NOMO-1 treated with dmso at 0.1 percent for 144 hours (cell line): Measurements from ENCODE around the gene ZNF580.

Source experiments
- DNase-seq: peaks from one replicate; lab custom pipeline; 2025; ENCODE audit not compliant: unreplicated experiment; lab: John Stamatoyannopoulos, UW

Gene ZNF580

DNA sequence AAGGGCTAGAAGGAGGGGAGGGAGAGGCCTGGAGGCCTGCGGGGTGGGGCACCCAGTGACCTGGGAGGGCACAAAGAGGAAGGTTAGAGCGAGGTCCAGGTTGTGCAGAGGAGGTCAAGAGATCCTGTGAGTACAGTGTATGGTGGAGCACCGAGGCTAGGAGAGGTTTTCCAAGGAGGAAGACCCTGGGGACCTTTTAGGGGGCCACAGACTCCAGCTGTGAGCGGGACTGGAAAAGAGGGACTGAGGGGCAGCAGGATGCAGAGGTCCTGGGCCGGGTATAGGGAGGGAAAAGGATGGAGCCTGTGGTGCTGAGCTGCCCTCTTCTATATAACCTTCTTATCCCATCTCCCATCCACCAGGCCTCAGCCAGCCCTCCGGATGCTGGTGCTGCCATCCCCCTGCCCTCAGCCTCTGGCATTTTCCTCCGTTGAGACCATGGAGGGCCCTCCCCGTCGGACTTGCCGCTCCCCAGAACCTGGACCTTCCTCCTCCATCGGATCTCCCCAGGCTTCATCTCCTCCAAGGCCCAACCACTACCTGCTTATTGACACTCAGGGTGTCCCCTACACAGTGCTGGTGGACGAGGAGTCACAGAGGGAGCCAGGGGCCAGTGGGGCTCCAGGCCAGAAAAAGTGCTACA is 3.5 kb downstream of the ZNF580 start:
- no peak for DNase-seq

DNA sequence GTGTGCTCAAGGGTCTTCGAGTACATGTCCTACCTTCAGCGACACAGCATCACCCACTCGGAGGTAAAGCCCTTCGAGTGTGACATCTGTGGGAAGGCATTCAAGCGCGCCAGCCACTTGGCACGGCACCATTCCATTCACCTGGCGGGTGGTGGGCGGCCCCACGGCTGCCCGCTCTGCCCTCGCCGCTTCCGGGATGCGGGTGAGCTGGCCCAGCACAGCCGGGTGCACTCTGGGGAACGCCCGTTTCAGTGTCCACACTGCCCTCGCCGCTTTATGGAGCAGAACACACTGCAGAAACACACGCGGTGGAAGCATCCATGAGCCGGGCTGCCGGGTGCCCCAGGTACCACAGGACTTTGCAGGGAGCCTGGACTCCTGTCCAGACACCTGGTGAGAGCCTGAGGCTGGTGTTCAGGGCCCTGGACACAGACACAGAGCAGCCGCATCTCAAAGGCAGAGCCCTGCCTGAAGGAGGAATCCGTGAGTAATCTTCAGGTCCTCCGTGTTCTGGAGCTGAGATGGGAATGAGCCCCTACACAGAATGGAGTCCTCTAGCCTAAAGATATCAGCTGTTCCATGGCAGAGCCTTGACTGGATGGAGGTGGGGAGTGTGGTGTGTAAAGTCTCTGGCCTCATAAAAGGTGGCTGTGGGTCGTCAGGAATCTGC is 4.2 kb downstream of the ZNF580 start:
- no peak for DNase-seq

DNA sequence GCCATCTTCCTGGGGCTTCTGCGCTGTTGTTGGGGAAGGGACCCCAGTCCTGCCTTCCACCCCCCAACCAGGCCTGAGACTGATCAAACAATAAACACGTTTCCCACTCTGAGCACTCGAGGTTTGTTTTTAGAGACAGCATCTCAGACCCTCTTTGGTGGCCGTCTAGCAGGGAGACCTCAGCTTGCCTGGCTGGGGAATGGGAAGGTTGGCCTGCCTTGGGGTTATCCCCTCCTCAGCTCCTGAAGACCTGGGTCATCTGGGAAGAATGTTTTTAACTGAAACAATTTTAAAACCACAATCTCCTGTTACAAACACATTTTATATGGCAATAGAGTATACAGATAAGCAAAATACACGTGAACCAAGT is 4.7 kb downstream of the ZNF580 start:
- DNase-seq: no peak

DNA sequence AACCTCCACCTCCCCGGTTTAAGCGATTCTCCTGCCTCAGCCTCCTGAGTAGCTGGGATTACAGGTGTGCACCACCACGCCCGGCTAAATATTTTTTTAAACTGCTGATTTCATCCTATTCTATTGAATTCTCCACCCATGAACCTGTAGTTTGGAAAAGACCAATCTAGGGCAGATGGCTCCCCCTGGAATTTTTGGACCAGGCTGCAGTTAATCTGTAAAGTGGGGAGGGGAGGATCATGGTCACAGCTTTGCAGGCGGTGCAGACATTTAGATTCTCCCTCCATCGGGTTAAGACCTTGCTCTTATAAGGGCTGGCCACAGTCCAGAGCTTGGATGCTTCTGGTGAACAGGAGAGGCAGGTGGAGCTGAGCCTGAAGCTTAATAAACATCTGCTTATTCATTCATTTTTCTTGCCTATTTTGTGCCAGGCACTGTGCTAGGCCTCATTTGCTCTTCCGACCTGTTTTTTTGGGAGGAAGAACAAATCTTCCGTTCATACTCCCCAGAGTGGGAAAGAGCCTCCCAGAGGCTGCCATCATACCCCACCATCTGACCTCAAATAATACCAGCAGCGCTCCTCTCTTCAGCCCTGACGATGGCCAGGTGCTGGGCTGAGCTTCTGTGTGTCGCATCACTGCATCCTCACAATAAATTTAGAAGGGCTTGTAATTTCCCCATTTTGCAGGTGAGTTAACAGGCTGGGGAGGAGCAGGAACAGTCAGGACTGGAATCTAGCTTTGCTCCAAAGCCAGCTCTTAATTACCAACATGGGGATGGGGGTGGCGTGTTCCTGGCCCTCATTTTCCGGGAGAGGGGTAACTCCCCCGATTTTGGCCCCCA is 6.3 kb downstream of the ZNF580 start:
- DNase-seq: no peak

DNA sequence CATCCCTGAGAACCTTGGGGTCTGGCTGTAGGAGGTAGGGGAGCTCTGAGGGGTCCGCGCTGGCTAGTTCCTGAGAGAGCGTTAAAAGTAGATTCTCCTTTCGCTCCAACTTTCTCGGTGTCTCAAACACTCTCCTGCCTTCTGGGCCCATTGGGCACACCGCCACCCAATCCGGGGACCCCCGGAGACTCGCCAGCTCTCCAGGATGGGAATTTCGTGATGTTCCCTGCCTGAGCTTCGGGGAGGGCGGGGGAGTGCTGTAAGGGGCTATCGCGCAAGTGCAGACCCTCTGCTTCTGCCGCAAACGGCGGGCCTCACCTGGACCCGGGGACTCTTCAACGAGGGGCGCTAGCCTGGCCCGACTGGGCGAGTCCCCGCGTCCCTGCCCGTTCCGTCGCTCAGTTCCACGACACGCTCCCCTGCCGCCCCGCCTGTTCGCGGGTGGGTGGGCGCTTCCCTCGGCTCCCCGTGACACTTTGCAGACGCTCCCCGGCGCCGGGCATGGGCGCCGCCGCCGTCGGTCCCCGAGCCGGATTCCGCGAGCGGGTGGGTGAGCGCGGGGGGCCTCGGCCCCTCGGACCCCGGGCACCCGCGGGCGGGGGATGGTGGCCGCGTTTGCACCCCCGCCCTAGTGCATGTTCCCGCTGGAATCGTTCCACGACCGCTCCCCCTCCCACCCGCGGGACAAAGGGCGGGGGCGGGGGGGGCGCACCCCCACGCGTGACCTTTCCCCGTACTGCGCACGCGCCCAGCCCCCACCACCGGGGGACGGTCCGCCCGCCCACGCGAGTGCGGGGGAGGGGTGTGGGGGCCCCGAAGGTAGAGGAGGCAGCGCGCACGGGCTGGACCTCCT is 7.2 kb downstream of the ZNF580 start, which contains the start of gene CCDC106:
Gene CCDC106, plus strand, starts transcription at position 481 of the 853 bp plus-strand sequence. CDS start 835 bp downstream, outside the sequence.
- DNase-seq: no peak

DNA sequence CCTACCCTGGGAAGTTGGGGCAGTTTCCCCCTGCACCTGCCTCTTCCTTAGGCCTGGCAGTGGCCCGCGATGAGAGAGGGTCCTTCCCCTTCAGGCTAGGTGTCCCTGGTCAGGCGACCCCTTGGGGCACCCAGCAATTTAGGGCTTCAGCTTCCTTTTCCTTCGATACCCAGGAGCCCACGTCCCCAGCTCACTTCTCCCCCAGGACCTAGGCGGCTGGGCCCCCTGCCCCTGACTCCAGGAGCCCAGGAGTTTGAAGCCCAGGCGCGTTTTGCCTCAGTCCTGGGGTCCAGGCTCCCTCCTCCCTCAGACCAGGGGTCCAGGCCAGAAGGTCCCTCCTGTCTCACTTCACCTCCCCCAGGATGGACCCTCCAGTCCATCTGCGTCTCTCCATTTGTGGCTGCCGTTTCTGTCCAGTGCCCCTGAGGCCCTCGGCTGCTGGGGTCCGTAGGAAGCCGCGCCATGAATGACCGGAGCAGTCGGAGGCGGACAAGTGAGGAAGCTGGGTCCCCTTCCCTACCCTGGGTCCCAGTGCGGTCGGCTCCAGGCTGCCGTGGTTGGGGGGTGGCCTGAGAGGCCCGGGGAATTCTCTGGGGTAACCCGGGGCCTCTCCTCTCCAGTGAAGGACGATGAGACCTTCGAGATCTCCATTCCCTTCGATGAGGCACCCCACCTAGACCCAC is 7.9 kb downstream of the ZNF580 start:
- DNase-seq: no peak

DNA sequence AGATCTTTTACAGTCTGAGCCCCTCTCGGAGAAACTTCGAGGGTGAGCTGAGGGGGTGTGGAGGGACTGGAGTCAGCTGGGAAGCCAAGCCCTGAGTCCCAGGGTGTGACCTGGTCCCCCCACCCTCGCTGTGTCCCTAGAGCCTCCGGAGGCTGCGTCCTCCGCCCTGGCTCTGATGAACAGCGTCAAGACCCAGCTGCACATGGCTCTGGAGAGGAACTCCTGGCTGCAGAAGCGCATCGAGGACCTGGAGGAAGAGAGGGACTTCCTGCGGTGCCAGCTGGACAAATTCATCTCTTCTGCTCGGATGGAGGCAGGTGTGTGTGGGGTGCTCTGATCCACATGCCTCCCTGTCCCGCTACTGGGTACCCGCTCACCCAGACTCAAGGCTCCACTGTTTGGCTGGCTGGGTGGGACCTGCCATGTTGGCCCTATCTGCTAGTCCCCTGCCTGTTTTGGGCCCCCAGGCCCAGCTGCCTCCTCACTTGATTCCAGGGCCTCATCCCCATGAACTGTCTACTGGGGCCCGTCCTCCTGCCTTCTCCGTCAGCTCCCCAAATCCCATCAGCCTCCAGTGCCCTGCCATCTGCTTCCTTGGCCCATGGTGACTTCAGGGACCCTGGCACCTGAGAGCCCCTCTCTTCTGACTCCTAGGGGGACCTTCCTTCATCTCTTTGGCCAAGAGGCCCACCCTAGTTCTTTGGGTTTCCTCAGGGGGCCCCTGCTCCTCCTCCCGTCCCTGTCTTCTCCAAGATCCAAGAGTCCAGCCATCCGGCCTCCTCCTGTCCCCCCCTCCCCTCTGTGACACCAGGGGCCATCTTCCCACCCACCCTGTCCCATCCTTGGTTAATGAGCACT is 8.7 kb downstream of the ZNF580 start:
- no peak for DNase-seq

DNA sequence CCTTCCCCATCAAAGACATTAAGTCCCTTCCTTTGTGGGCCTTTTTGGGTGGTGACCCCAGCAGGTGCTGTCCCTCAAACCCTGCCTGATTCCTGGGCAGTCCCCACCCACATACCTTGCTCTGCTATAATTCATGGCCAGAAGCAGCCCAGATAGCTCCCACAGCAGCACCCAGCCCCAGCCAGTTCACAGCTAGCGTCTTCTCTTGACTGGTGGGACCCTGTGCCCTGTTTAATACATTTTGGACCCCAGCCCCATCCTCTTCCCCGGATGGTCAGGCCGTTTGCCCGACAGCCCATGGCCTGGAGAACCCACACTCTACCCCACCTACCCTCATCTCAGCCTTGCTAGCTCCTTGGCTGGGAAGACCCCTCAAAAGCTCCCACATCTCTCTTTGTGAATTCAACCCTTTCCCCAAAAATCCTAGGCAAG is 9.3 kb downstream of the ZNF580 start:
- no peak for DNase-seq

DNA sequence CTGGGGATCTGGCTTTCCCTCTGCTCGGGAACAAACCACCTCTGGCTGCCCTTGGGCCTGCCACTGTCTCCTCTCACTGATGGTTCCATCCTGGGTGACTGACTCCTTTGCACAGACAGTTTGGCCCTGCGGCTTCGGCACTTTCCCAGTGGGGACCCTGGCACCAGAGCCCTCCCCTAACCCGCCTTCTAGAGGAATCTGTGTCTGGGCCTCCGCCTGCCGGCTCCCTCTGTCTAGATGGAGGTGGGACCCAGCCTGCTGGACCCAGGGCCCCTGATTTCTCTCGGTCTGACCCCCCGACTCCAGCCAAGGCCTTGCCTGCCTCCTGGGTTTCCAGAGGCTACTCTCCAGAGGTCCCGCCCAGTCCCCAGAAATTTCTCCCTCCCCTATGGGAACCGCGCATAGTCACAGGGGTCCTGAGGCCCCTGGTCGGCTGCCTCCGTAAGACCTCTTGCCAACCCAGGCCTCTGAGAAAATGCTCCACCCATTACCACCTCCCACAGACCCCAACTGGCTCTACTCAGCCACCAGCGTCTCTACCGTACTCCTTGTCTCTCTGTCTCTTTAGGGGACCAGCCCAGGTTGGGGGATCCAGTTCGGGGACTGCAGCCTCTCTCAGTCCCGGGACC is 9.9 kb downstream of the ZNF580 start:
- DNase-seq: no peak

DNA sequence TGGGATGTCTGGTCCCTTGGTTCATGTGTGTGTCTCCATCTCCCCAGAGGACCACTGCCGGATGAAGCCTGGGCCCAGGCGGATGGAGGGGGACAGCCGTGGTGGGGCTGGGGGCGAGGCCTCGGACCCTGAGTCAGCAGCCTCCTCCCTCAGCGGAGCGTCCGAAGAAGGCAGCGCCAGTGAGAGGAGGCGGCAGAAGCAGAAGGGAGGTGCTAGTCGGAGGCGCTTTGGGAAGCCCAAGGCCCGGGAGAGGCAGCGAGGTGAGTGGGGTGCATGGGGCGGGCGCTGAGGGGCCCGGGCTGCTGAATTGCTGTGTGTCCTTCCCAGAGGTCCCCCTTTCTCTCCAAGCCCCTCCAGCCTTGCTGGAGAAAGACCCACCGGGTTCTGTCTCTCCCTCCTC is 10.4 kb downstream of the ZNF580 start:
- DNase-seq: no peak

DNA sequence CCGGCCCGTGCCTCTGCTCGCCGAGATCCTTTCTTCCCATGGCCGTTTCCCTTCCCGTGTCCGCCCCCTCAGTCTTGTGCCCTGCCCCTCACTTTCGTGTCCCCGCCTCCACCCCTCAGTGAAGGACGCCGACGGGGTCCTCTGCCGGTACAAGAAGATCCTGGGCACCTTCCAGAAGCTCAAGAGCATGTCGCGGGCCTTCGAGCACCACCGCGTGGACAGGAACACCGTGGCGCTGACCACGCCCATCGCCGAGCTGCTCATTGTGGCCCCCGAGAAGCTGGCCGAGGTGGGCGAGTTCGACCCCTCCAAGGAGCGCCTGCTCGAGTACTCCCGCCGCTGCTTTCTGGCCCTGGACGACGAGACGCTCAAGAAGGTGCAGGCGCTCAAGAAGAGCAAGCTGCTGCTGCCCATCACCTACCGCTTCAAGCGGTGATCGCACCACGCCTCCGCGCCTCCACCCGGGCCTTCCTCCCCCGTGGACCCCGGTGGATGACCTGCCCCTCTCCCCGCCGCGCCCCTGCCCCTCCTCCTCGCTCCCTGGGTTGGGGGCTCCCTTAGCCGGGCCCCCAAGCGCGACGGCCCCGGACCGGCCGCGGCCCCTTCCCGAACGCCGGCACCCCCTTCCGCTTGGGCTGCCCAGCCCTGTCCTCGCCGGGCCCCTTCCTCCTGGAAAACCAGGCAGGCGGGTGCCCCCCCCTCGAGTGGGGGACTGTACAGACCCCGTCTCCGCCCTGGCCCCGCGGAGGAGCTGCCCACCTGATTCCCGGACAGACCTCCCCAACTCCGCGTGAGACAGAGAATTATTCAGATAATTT is 11.7 kb downstream of the ZNF580 start:
- DNase-seq: no peak

DNA sequence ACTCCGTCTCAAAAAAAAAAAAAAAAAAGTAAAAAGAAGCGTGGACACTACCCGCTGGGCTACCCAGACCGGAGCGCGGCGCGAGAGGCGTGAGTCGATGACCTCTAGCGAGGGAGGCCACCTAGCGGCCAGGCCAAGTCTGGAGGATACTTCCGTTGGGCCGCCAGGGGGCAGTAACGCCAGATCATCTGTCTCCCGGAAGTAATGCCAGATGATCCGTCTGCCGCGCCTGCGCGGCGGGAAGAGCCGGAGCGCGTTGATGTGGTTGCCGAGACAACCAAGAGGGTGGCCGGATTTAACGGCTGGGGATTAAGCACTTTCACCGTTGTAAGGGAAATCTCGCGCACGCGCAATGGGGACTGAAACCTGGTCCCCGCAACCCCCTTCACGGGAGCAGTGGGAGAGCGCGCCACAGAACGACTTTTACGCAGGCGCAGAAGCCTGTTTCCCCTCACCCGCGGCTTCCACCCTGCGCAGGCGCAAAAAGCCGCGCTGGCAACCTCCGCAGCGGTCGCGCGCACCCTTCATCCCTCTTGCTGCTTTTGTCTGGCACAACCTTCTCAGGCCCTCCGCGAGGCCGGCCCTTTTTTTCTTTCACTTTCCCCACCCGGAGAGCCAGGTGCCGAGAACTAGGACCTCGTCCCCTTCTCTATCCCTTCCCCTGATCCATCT is 13.0 kb downstream of the ZNF580 start:
- peak; percentile 96 for DNase-seq

DNA sequence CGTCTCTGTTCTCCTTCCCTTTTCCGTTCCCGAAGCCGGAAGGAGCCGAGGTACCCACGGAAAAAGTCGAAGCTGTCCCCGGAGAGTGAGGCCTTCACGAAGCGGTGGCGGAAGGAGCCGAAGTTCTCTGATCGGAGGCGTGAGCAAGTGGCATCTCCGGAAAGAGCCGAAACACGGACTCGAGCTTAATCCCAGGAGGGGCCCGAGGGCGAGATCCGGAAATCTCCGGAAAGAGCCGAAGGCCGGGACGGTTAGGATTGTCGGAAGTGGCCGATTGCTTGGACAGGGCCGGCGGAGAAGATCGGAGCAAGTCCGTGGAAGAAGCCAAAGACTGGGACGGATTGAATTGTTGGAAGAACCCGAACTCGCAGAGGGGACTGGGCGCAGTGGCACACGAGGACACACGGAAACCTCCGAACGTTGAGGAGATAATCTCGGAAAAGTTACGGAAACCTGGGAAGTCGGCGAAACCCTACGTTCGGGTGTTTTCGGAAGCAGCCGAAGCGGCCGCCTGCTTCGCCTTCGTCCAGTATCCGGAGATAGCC is 13.6 kb downstream of the ZNF580 start:
- DNase-seq: peak; percentile 100

DNA sequence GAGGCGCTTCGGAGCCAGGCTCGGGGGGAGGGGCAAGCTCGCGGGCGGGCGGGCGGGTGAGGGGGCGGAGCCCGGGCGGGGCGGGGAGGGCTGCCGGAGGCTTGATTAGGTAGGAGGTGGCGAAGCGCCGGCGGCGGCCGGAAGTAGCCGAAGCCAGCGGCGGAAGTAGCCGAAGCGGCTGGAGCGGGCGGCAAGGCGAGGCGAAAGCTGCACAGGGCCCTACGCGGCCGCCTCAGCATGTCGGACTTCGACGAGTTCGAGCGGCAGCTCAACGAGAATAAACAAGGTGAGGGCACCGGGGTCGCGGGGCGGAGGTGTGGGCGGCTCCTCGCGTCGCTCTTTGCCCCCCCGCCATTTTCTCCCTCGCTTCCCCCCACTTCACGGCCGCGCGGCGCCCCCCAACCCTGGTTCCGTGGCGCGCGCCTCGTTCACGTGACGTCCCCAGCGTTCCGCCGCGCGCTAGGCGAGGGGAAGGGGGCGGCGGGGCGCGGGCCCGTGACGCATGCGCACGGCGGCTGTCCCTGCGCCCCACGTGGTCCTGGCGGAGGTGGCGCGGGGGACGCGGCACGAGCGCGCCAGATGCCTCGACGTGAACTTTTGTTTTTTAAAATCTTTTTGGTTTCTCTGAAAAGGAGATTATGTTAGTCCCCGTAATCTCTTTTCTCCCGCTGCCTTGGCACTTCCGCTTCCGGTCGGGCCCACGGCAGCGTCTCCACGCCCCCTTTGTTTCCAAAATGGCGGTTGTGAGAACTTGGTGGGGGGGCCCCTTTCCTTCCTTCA is 14.3 kb downstream of the ZNF580 start, which contains the start of gene U2AF2:
Gene U2AF2, plus strand, starts transcription at position 168 of the 780 bp plus-strand sequence. Its CDS starts 70 bp downstream, at position 238.
- DNase-seq: peak; percentile 91

DNA sequence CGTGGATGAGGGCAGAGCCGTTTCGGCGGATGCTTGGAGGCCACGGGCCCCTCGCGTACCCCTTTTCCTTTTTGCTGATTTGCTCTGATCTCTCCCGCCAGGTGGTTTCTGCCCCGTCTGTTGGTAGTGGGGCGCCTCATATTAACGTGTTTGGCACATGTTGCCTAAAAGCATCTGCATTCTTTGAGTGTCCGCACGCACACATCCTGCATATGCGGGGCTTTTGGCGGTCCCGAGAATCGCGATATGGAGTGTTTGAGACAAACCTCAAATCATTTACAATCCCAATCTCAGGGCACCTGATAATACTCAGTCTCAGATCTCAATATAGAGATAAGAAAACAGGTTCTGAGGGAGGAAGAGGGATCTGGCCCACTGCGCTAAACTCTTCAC is 14.8 kb downstream of the ZNF580 start:
- DNase-seq: no peak

DNA sequence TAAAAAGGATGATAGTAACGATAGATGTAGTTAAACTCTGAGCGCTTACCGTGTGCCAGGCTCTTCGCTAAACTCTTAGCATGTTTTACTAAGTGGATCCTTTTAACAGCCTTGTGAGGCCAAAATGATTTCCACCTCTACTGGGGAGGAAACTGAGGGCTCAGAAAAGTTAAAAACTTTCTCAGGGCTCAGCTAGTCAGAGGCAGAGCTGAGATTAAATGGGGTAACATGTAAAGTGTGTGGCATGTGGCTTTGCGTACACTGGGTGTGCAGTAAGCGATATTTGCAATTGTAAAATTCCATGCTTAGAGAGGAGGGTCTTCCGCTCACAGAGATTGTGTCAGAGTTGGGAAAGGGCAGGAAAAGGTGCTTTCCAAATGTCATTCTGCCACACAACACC is 15.8 kb downstream of the ZNF580 start:
- no peak for DNase-seq
